Measurements from ENCODE around the gene USP54. TPM values are rescaled to one million over a fixed set of nuclear protein-coding genes. Genes with fewer than 3 reads are reported as not detected.
A peak's percentile ranks its signal among the peaks of the same experiment; 100 is the strongest.

The USP54 gene
- total and polyA plus RNA-seq, 3 donors from 2014 or later: 40.7 to 77.9 (median 61.3) TPM

DNA sequence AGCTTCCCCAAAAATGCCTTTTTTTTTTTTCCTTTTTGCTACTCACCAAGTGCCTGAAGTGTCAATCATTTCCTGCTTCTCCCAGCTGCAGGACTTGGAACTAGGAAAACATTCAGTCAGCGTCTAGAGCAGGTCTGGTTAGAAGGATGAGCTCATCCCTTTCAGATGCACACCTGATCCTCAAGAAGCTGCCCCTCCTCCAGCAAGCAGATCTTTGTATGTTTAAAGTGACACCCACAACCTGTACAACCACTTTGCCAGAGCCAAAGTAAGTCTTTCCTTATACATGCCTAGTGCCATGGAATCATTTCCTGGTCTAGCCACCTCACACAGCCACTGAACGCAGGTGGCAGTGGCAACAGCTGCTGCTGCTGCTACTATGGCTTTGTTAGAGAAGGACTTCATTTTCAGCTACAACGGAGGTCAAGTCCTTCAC, 10.4 kb upstream of the USP54 start:
- Histone ChIP-seq H3K27ac (no peak overlapping the region), H3K36me3 (ENCODE audit: low read depth, missing control alignments) (no peaks in the 10 kb centered on the region), H3K27me3 (no peaks in the 10 kb centered on the region), H3K4me3 (no peak overlapping the region), H3K4me1 (no peaks in the 10 kb centered on the region), H3K9me3 (no peaks in the 10 kb centered on the region)
- intact Hi-C loops (cut with DNase I; ENCODE audit: low total_unique reads): no loop called here
- WGBS, 2 donors: 62 to 71% methylated on average over 3 of the region's 3 CpGs
- no peak for TF ChIP-seq POLR2A (IDR thresholded peaks at IDR 0.05)
- TF ChIP-seq, protein P1, sequence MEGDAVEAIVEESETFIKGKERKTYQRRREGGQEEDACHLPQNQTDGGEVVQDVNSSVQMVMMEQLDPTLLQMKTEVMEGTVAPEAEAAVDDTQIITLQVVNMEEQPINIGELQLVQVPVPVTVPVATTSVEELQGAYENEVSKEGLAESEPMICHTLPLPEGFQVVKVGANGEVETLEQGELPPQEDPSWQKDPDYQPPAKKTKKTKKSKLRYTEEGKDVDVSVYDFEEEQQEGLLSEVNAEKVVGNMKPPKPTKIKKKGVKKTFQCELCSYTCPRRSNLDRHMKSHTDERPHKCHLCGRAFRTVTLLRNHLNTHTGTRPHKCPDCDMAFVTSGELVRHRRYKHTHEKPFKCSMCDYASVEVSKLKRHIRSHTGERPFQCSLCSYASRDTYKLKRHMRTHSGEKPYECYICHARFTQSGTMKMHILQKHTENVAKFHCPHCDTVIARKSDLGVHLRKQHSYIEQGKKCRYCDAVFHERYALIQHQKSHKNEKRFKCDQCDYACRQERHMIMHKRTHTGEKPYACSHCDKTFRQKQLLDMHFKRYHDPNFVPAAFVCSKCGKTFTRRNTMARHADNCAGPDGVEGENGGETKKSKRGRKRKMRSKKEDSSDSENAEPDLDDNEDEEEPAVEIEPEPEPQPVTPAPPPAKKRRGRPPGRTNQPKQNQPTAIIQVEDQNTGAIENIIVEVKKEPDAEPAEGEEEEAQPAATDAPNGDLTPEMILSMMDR (IDR thresholded peaks at IDR 0.05): no peak
- no peak for DNase-seq

DNA sequence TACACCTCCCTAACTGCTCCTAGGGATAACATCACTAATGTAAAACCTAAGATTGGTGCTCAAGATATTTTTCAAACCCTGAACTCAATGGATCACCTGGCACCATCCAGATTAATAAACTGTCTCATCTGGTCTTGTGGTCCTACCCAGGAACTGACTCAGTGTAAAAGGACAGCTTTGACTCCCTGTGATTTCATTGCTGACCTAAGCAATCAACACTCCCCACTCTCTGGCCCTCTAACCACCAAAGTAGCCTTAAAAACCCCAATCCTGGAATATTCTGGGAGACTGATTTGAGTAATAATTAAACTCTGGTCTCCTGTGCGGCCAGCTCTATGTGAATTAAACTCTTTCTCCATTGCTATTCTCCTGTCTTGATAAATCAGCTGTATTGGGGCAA, 6.2 kb upstream of the USP54 start:
- no peak overlapping the region for H3K4me3 ChIP-seq
- intact Hi-C loops (cut with DNase I; ENCODE audit: low total_unique reads): no loop called here
- H3K36me3 ChIP-seq (ENCODE audit: low read depth, missing control alignments): no peaks in the 10 kb centered on the region
- H3K27me3 ChIP-seq: no peaks in the 10 kb centered on the region
- no peak for TF ChIP-seq POLR2A (IDR thresholded peaks at IDR 0.05)
- TF ChIP-seq, protein P1 (IDR thresholded peaks at IDR 0.05): no peak
- 93% methylated on average over 1 of the region's 1 CpG; no CpG with 5 or more reads in 1 of the 2 donors for WGBS, 2 donors
- H3K27ac ChIP-seq: no peak overlapping the region
- H3K9me3 ChIP-seq: no peaks in the 10 kb centered on the region
- H3K4me1 ChIP-seq: peaks cover 2% of the 10 kb centered on the region
- no peak for DNase-seq

DNA sequence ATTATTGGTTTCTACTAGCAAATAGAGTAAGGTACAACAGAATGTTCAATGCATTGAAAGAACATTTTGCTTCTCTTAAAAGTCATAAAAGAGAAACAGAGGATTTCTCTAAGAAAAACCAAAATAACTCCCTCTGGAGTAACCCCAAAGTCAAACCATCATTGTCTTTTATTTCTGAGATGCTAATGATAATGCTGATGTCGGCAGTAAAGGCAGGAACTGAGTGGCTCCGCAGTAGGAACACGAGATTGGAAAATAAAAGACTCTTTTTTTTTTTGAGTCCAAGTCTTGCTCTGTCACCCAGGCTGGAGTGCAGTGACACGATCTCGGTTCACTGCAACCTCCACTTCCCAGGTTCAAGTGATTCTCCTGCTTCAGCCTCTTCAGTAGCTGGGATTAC, 2.7 kb upstream of the USP54 start:
- TF ChIP-seq POLR2A (IDR thresholded peaks at IDR 0.05): no peak
- TF ChIP-seq, protein P1 (IDR thresholded peaks at IDR 0.05): no peak
- no peaks in the 10 kb centered on the region for H3K36me3 ChIP-seq (ENCODE audit: low read depth, missing control alignments)
- no peak for DNase-seq
- H3K27ac ChIP-seq: no peak overlapping the region
- intact Hi-C loops (cut with DNase I; ENCODE audit: low total_unique reads): no loop called here
- H3K27me3 ChIP-seq: no peaks in the 10 kb centered on the region
- H3K9me3 ChIP-seq: no peaks in the 10 kb centered on the region
- WGBS, 2 donors: 65 to 66% methylated on average over 5 of the region's 5 CpGs
- H3K4me3 ChIP-seq: no peak overlapping the region
- peaks cover 16% of the 10 kb centered on the region for H3K4me1 ChIP-seq

DNA sequence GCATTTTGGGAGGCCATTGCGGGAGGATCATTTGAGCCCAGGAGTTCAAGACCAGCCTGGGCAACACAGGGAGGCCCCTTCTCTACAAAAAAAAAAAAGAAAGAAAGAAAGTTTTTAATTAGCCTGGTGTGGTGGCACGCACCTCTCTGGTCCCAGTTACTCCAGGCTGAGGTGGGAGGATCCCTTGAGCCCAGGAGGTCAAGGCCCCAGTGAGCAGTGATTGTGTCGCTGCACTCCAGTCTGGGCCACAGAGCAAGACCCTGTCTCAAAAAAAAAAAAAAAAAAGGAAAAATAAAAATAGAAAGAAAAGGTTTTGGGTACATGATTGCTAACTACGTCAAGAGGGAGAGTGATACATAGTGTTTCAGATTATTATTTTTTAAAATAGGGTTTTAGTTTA, 2.0 kb upstream of the USP54 start:
- 84 to 91% methylated on average over 4 of the region's 4 CpGs for WGBS, 2 donors
- Histone ChIP-seq H3K4me1 (peaks cover 16% of the 10 kb centered on the region), H3K36me3 (ENCODE audit: low read depth, missing control alignments) (no peaks in the 10 kb centered on the region), H3K9me3 (no peaks in the 10 kb centered on the region), H3K27ac (peak overlapping the region in 1 of 2 donors; percentile 75), H3K27me3 (no peaks in the 10 kb centered on the region), H3K4me3 (no peak overlapping the region)
- no peak for TF ChIP-seq POLR2A (IDR thresholded peaks at IDR 0.05)
- TF ChIP-seq, protein P1 (IDR thresholded peaks at IDR 0.05): no peak
- no peak for DNase-seq
- intact Hi-C loops (cut with DNase I; ENCODE audit: low total_unique reads): no loop called here

DNA sequence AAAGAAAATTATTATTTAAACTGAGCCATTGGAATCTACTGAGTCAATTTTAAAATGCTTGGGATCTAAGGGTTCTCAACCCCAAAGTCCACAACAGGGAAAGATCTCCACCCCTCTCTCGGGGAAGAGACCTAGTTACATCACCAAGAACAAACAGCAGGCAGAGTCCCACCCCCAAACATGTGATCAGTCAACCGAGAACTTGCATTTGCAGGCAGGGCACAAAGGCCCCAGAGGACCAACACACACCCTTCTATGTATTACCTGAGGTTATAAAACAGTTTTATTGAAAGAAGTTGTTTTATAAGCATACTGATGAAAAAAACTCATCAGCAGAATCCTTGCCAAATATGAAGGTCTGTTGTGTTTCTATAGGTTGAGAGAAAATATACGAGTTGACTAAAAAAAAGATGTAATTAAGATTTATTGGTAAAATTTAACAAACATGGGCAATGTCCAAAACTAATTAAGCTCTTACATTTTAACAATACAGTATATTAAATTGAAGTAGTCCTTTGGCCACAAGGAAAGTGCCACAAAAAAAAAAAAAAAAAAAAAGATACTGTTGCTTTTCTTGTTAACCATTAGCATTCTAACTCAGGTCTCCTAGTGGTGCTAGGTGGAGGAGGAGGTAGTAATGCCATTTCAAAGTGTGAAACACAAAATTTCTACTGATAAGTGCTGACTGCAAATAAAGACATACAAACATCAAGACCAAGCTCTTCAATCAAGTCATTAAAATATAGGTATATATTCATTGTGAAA, 975 bp upstream of the USP54 start:
- 37 to 41% methylated on average over 3 of the region's 3 CpGs for WGBS, 2 donors
- H3K27me3 ChIP-seq: no peaks in the 10 kb centered on the region
- no peaks in the 10 kb centered on the region for H3K36me3 ChIP-seq (ENCODE audit: low read depth, missing control alignments)
- peaks cover 19% of the 10 kb centered on the region for H3K4me1 ChIP-seq
- H3K27ac ChIP-seq: peak overlapping the region; percentile 65 to 75
- intact Hi-C loops (cut with DNase I; ENCODE audit: low total_unique reads): no loop called here
- DNase-seq: peak; percentile 80
- H3K9me3 ChIP-seq: no peaks in the 10 kb centered on the region
- H3K4me3 ChIP-seq: no peak overlapping the region
- TF ChIP-seq, protein P1 (IDR thresholded peaks at IDR 0.05): no peak
- TF ChIP-seq POLR2A (IDR thresholded peaks at IDR 0.05): no peak

Measured in testis (tissue), 3 donors.